IMR-90 (cell line): ENCODE results near the gene VPS18. TPM values are rescaled to one million over a fixed set of nuclear protein-coding genes. Genes with fewer than 3 reads are reported as not detected.

ENCODE experiments used
- BHLHE40 ChIP-seq: fragments of 150-350 bp; IDR thresholded peaks from 2 replicates; pipeline ENCODE4 v1.6.1; 2016; ENCODE audit warnings: mild to moderate bottlenecking, low read depth, low read length
- CHD1 ChIP-seq: IDR thresholded peaks from 2 replicates; pipeline ENCODE4 v1.6.1; 2012; ENCODE audit warnings: low read depth, low read length, improper control_type of control experiment
- ELK1 ChIP-seq: fragments of 150-350 bp; IDR thresholded peaks from 2 replicates; pipeline ENCODE4 v1.6.1; 2016; ENCODE audit warnings: low read depth, mild to moderate bottlenecking, low read length, moderate library complexity, borderline replicate concordance
- MAZ ChIP-seq: IDR thresholded peaks from 2 replicates; pipeline ENCODE4 v1.6.1; 2012; ENCODE audit warnings: low read depth, mild to moderate bottlenecking, low read length, improper control_type of control experiment, moderate library complexity, borderline replicate concordance
- NFE2L2 ChIP-seq: fragments of 150-350 bp; IDR thresholded peaks from 2 replicates; pipeline ENCODE4 v1.6.1; 2016; ENCODE audit warnings: low read depth, mild to moderate bottlenecking, low read length
- RCOR1 ChIP-seq: IDR thresholded peaks from 2 replicates; pipeline ENCODE4 v1.6.1; 2012; ENCODE audit warnings: mild to moderate bottlenecking, low read length, improper control_type of control experiment; ENCODE audit not compliant: insufficient replicate concordance
- polyA plus RNA-seq, 3 experiments: library from polyadenylated mRNA; depleted of rRNA; stranded (reverse); fragments of >200 nt; gene quantifications; 2 replicates each; pipeline ENCODE4 v1.2.3, GENCODE V29; 2012; ENCODE audit warnings: low replicate concordance in 1 of 3
- total RNA-seq: library from RNA; depleted of rRNA; stranded (reverse); fragments of >200 nt; gene quantifications from 2 replicates; pipeline ENCODE4 v1.2.3, GENCODE V29; 2012

Gene VPS18
- total and polyA plus RNA-seq, 2 of the 4 experiments (the other 2 are of a cell fraction): 19.3 to 32.3 TPM

GRCh38 chr15:40948706-40949473 lies 54.6 kb downstream of the VPS18 start (continued):
- TF ChIP-seq ELK1: no peak
- no peak for TF ChIP-seq CHD1
- TF ChIP-seq NFE2L2: no peak
- TF ChIP-seq BHLHE40: no peak
- TF ChIP-seq RCOR1: no peak
- TF ChIP-seq MAZ: no peak
